CD4-positive, alpha-beta T cell treated with Interleukin-4 for 1 hour (primary cell): ENCODE data around the gene EXD2.
"Not testable (repeated sequence)": the region's sequence is repeated elsewhere in the genome, so short reads cannot be mapped to it uniquely, and the experiment has no call there.

Experiments used
- DNase-seq, 2 donors: peaks; one replicate each; pipeline ENCODE4 v3.0.0-alpha.2; 2020 to 2022

The EXD2 gene

GRCh38 chr14:69259168-69259526, 67.8 kb downstream of the EXD2 start:
- no peak for DNase-seq

GRCh38 chr14:69259527-69260189, 68.4 kb downstream of the EXD2 start, which contains the start of gene GALNT16:
TSS of gene GALNT16 (plus strand) at chr14:69260158. CDS start at chr14:69260291, 133 bp downstream.
- DNase-seq = no peak

- DNase-seq = no peak
These were observed 69.0 kb downstream of the EXD2 start for GRCh38 chr14:69260190-69260860.

GRCh38 chr14:69260861-69261564, 69.7 kb downstream of the EXD2 start:
- peak in 1 of 2 donors; percentile 20 for DNase-seq

- DNase-seq = no peak
These were observed 70.5 kb downstream of the EXD2 start for GRCh38 chr14:69261761-69262331.

GRCh38 chr14:69262516-69262915, 71.2 kb downstream of the EXD2 start:
- no peak for DNase-seq

GRCh38 chr14:69263364-69263763, 72.1 kb downstream of the EXD2 start:
- DNase-seq = no peak

GRCh38 chr14:69263771-69264170, 72.5 kb downstream of the EXD2 start:
- no peak for DNase-seq

- no peak for DNase-seq
These were observed 75.5 kb downstream of the EXD2 start for GRCh38 chr14:69266572-69267345.

GRCh38 chr14:69267492-69267891, 76.2 kb downstream of the EXD2 start:
- DNase-seq = no peak

GRCh38 chr14:69268223-69268622, 76.9 kb downstream of the EXD2 start:
- no peak for DNase-seq

GRCh38 chr14:69268763-69269162, 77.5 kb downstream of the EXD2 start:
- no peak for DNase-seq

- DNase-seq = no peak
These were observed 78.1 kb downstream of the EXD2 start for GRCh38 chr14:69269381-69269780.

- no peak for DNase-seq
These were observed 78.8 kb downstream of the EXD2 start for GRCh38 chr14:69270097-69270496.

- no peak for DNase-seq
These were observed 79.8 kb downstream of the EXD2 start for GRCh38 chr14:69270795-69271708.

GRCh38 chr14:69274321-69274720, 83.0 kb downstream of the EXD2 start:
- DNase-seq = no peak

- no peak for DNase-seq
These were observed 84.0 kb downstream of the EXD2 start for GRCh38 chr14:69275331-69275730.

- DNase-seq = not testable (repeated sequence)
These were observed 86.1 kb downstream of the EXD2 start for GRCh38 chr14:69277356-69277755.

GRCh38 chr14:69280746-69281291, 89.5 kb downstream of the EXD2 start:
- DNase-seq = no peak

GRCh38 chr14:69281450-69282169, 90.3 kb downstream of the EXD2 start:
- no peak for DNase-seq

- DNase-seq = no peak
These were observed 91.2 kb downstream of the EXD2 start for GRCh38 chr14:69282448-69282847.
